NT2/D1 (cell line): Measurements from ENCODE around the gene CCDC13.

Experiments used
- SUZ12 ChIP-seq: IDR thresholded peaks from 2 replicates; pipeline ENCODE4 v1.6.1; 2011; ENCODE audit not compliant: insufficient read length, insufficient read depth; ENCODE audit errors: extremely low read depth
- ZNF274 ChIP-seq: IDR thresholded peaks from 2 replicates; pipeline ENCODE4 v1.6.1; 2011; ENCODE audit warnings: mild to moderate bottlenecking, low read depth, low read length

DNA sequence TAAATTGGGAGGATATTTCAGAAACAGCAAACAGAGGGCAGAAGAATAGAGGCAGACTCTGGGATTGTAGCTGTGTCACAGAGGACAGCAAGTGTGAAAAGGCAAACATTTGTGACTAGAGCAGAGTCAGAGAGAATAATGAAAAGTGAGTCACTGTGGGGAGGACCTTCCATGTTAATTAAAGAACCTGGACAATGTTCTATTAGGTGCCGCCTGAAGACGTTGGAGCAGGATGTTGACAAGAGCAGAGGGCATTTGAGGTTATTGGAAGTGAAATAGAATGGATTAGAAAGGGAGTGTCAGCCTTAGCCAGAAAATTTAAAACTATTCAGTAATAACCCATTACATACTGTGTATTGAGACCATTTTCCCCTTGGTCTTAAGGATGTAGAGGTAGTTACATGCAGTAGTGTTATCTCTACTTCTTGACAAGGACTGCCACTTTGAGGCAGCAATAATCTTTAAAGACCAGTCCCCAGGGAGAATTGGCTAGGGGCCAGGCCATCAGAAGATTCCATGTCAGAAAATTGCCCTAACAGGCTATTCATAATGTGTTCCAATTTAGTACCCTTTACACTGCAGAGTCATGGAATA is 42.0 kb upstream of the CCDC13 start:
- TF ChIP-seq ZNF274 (no peak), SUZ12 (no peak)
